ENCODE data around the gene FCN3.

The FCN3 gene

GRCh38 chr1:27343639-27344025, 31.0 kb downstream of the FCN3 start:
- no peak for TF ChIP-seq CTCF (IDR thresholded peaks at IDR 0.05; ENCODE audit: control insufficient read depth, extremely low read depth, insufficient read depth)
- DNase-seq (ENCODE audit: low read depth), result no peak
- H3K4me3 ChIP-seq (ENCODE audit: low read depth, low read length), result peak overlapping the region; percentile 66

GRCh38 chr1:27342778-27343638, 31.6 kb downstream of the FCN3 start:
- no peak for TF ChIP-seq CTCF (IDR thresholded peaks at IDR 0.05; ENCODE audit: control insufficient read depth, extremely low read depth, insufficient read depth)
- DNase-seq (ENCODE audit: low read depth), result no peak
- peak overlapping the region; percentile 66 for H3K4me3 ChIP-seq (ENCODE audit: low read depth, low read length)

- no peak for TF ChIP-seq CTCF (IDR thresholded peaks at IDR 0.05; ENCODE audit: control insufficient read depth, extremely low read depth, insufficient read depth)
- no peak for DNase-seq (ENCODE audit: low read depth)
- H3K4me3 ChIP-seq (ENCODE audit: low read depth, low read length), result peak overlapping the region; percentile 66
Observed at GRCh38 chr1:27342391-27342777, 32.2 kb downstream of the FCN3 start.

GRCh38 chr1:27341525-27342252, 32.9 kb downstream of the FCN3 start, which contains the start of gene SYTL1:
Gene SYTL1, plus strand, starts transcription at chr1:27342022. Its CDS starts 3,313 bp downstream, at chr1:27345335.
- no peak for TF ChIP-seq CTCF (IDR thresholded peaks at IDR 0.05; ENCODE audit: control insufficient read depth, extremely low read depth, insufficient read depth)
- H3K4me3 ChIP-seq (ENCODE audit: low read depth, low read length), result peak within 1 kb of the TSS; percentile 66

GRCh38 chr1:27339213-27339612, 35.4 kb downstream of the FCN3 start:
- no peak for DNase-seq (ENCODE audit: low read depth)
- no peak overlapping the region for H3K4me3 ChIP-seq (ENCODE audit: low read depth, low read length)
- TF ChIP-seq CTCF (IDR thresholded peaks at IDR 0.05; ENCODE audit: control insufficient read depth, extremely low read depth, insufficient read depth), result no peak

More at GRCh38 chr1:27341525-27342252, 32.9 kb downstream of the FCN3 start, which contains the start of gene SYTL1:
- DNase-seq (ENCODE audit: low read depth), result no peak

GRCh38 chr1:27338751-27339150, 35.9 kb downstream of the FCN3 start:
- no peak overlapping the region for H3K4me3 ChIP-seq (ENCODE audit: low read depth, low read length)
- TF ChIP-seq CTCF (IDR thresholded peaks at IDR 0.05; ENCODE audit: control insufficient read depth, extremely low read depth, insufficient read depth), result no peak
- DNase-seq (ENCODE audit: low read depth), result no peak
